BLaER1 treated with 17β-estradiol and CSF1 and Interleukin-3, amounts not matched to agents 10 nM and 100 nM (cell line): ENCODE data around the gene CYBB.
"Not testable (repeated sequence)": the region's sequence is repeated elsewhere in the genome, so short reads cannot be mapped to it uniquely, and the experiment has no call there.

Source experiments
- H3K27ac ChIP-seq, 11 experiments: shearing (Covaris generic); formaldehyde crosslinking; 2 replicates each; pipeline ENCODE4 v1.8.1; 2022
- H3K27me3 ChIP-seq, 11 experiments: shearing (Covaris generic); formaldehyde crosslinking; 2 replicates each; pipeline ENCODE4 v1.8.1; 2022
- H3K36me3 ChIP-seq, 11 experiments: shearing (Covaris generic); formaldehyde crosslinking; 2 replicates each; pipeline ENCODE4 v1.8.1; 2022
- H3K4me1 ChIP-seq, 10 experiments: shearing (Covaris generic); formaldehyde crosslinking; 2 replicates each; pipeline ENCODE4 v1.8.1; 2022
- H3K4me2 ChIP-seq, 11 experiments: shearing (Covaris generic); formaldehyde crosslinking; 2 replicates each; pipeline ENCODE4 v1.8.1; 2022
- H3K4me3 ChIP-seq, 10 experiments: shearing (Covaris generic); formaldehyde crosslinking; 2 replicates each; pipeline ENCODE4 v1.8.1; 2022
- H3K9ac ChIP-seq, 11 experiments: shearing (Covaris generic); formaldehyde crosslinking; 2 replicates each; pipeline ENCODE4 v1.8.1; 2022
- H3K9me3 ChIP-seq, 11 experiments: shearing (Covaris generic); formaldehyde crosslinking; replicated peaks in 1 of 11; 2 replicates each; pipeline ENCODE4 v1.8.1; 2022
- H4K20me1 ChIP-seq, 11 experiments: shearing (Covaris generic); formaldehyde crosslinking; 2 replicates each; pipeline ENCODE4 v1.8.1; 2022
- Cebpa-rat ChIP-seq, 11 experiments: shearing (Covaris generic); IDR thresholded peaks; 2 replicates each; pipeline ENCODE4 v1.8.1; 2022

Gene CYBB

DNA sequence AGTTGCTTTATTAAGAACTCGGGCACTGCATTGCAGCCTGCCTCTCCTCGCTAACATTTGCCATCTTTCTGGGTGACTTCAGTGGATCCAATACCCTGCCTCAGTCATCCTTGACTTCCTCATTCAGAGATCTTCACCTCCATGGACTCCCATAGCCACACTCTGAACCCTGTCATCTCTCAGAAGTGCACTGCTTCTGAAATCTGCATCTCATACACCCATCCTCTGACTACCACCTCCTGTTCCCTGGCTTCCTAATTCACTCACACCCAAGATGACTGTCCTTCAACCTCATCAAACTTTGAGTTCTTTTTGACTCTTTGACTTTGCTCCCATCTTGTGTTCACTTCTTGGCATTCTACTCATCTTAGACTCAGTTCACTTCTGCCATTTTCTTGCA lies 25.3 kb upstream of the CYBB start:
- no peaks in the 10 kb centered on the region; a peak in 4 of 22 replicates for H3K36me3 ChIP-seq
- peak overlapping the region; percentile 31 to 86 (median 80); a peak in 20 of 22 replicates for H3K9ac ChIP-seq
- peaks cover 48 to 84% (median 53%) of the 10 kb centered on the region in 10 experiments for H3K4me1 ChIP-seq
- H4K20me1 ChIP-seq: no peaks in the 10 kb centered on the region
- peak overlapping the region; percentile 77 to 94 (median 86) for H3K4me2 ChIP-seq
- peak overlapping the region in 6 of 10 experiments; percentile 2 to 38 (median 14); a peak in 7 of 20 replicates for H3K4me3 ChIP-seq
- no peaks in the 10 kb centered on the region for H3K27me3 ChIP-seq
- H3K27ac ChIP-seq: peak overlapping the region; percentile 53 to 97 (median 94); a peak in 21 of 22 replicates
- no peak for TF ChIP-seq Cebpa-rat (IDR thresholded peaks at IDR 0.05)
- peaks cover 0 to 75% (median 58%) of the 10 kb centered on the region in 11 experiments; a peak in 18 of 22 replicates for H3K9me3 ChIP-seq

DNA sequence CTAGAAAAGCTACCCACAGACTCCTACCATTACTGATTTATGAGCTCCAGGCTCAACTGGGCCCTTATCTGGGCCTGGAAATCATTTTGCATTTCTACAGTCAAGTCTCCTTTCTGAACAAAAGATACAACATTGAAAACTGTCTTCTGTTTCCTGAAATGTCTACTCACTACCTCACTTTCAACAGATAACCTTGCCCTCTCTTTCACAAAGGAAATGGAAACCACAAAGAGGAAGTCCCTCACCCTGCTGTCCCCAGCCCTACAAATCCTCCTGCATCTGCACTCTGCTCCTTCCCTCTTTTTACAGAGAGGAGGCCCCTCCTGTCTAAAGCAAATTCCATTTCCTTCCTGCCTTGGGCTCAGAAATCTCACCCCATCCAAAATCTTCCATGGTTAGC lies 24.8 kb upstream of the CYBB start:
- H3K4me3 ChIP-seq: peak overlapping the region in 3 of 10 experiments; percentile 7 to 38 (median 26); a peak in 6 of 20 replicates

DNA sequence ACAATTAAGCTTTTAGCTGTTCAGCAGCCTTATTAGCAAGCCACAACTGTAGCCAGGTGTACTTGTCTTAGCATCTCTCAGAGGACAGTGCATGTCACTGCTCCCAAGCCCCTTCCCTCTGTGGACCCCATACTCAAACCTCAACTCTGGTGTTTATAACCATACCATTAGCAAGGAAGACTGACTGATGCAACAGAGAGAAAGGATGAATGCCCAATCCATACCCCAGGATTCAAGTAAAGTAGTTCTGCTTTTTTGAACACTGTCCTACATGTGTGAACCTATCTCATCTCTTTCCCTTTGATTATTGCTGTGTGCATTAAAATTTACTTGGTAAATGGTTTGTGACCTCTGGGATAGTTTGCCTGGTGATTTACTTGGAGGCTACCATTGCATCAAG lies 22.8 kb upstream of the CYBB start:
- no peak for TF ChIP-seq Cebpa-rat (IDR thresholded peaks at IDR 0.05)
- no peaks in the 10 kb centered on the region for H4K20me1 ChIP-seq
- H3K9ac ChIP-seq: no peak overlapping the region
- H3K27ac ChIP-seq: peak overlapping the region in 10 of 11 experiments; percentile 34 to 97 (median 94); a peak in 20 of 22 replicates
- peak overlapping the region; percentile 24 to 94 (median 85); a peak in 19 of 22 replicates for H3K4me2 ChIP-seq
- peaks cover 0 to 4% (median 0%) of the 10 kb centered on the region in 11 experiments; a peak in 4 of 22 replicates for H3K36me3 ChIP-seq
- H3K9me3 ChIP-seq: peaks cover 0 to 73% (median 53%) of the 10 kb centered on the region in 11 experiments; a peak in 18 of 22 replicates
- peaks cover 48 to 95% (median 54%) of the 10 kb centered on the region in 10 experiments for H3K4me1 ChIP-seq
- no peak overlapping the region for H3K4me3 ChIP-seq
- no peaks in the 10 kb centered on the region for H3K27me3 ChIP-seq

More for the DNA sequence above, 24.8 kb upstream of the CYBB start:
- H3K9ac ChIP-seq: peak overlapping the region; percentile 31 to 86 (median 80); a peak in 20 of 22 replicates
- H4K20me1 ChIP-seq: no peaks in the 10 kb centered on the region
- H3K4me1 ChIP-seq: peaks cover 48 to 89% (median 54%) of the 10 kb centered on the region in 10 experiments
- H3K27me3 ChIP-seq: no peaks in the 10 kb centered on the region
- peaks cover 0 to 80% (median 61%) of the 10 kb centered on the region in 11 experiments; a peak in 18 of 22 replicates for H3K9me3 ChIP-seq
- 0 out of 22 replicates have a peak, but pooled peaks of 1 of the 11 experiments have one; percentile 17 for TF ChIP-seq Cebpa-rat (IDR thresholded peaks at IDR 0.05)
- H3K4me2 ChIP-seq: peak overlapping the region; percentile 77 to 94 (median 86)
- H3K27ac ChIP-seq: peak overlapping the region; percentile 53 to 97 (median 94); a peak in 21 of 22 replicates
- H3K36me3 ChIP-seq: peaks cover 0 to under 1% (median 0%) of the 10 kb centered on the region in 11 experiments; a peak in 4 of 22 replicates

DNA sequence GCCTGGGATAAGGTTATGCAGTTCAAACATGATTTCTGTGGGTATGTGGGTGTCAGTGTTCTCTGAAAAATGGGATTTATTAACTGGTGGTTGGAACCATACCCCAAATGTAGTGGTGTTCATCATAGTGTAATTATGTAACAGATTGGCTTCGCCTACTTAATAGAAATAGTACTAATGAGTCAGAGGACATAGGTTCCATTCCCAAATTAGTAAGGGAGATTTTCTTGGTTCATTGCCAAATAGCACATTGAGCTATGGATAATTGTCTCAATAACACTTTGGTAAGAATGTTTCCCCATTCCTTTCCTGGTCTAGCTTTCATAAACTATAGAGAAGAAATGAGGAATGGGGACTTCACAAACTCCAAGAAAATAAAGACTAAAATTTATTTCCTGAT lies 20.5 kb upstream of the CYBB start:
- Histone ChIP-seq H3K9me3 (peaks cover 0 to 52% (median 36%) of the 10 kb centered on the region in 11 experiments; a peak in 16 of 22 replicates), H3K36me3 (peaks cover 0 to 4% (median 0%) of the 10 kb centered on the region in 11 experiments; a peak in 3 of 22 replicates), H3K4me2 (peak overlapping the region in 4 of 11 experiments; percentile 12 to 83 (median 50); a peak in 7 of 22 replicates), H3K27me3 (no peaks in the 10 kb centered on the region), H3K4me1 (peaks cover 42 to 94% (median 46%) of the 10 kb centered on the region in 10 experiments), H3K9ac (no peak overlapping the region), H3K27ac (peak overlapping the region in 4 of 11 experiments; percentile 1 to 93 (median 22); a peak in 5 of 22 replicates), H4K20me1 (no peaks in the 10 kb centered on the region), H3K4me3 (no peak overlapping the region)
- no peak for TF ChIP-seq Cebpa-rat (IDR thresholded peaks at IDR 0.05)

GRCh38 chrX:37759878-37760418 lies 19.9 kb upstream of the CYBB start:
- Histone ChIP-seq H3K4me3 (no peak overlapping the region), H4K20me1 (no peaks in the 10 kb centered on the region), H3K9me3 (peaks cover 0 to 52% (median 36%) of the 10 kb centered on the region in 11 experiments; a peak in 16 of 22 replicates), H3K36me3 (peaks cover 0 to 4% (median 0%) of the 10 kb centered on the region in 11 experiments; a peak in 3 of 22 replicates), H3K27me3 (no peaks in the 10 kb centered on the region), H3K4me2 (peak overlapping the region in 3 of 11 experiments; percentile 39 to 83 (median 60); a peak in 5 of 22 replicates), H3K9ac (no peak overlapping the region), H3K27ac (peak overlapping the region in 3 of 11 experiments; percentile 5 to 28 (median 15); a peak in 4 of 22 replicates), H3K4me1 (peaks cover 36 to 94% (median 44%) of the 10 kb centered on the region in 10 experiments)
- TF ChIP-seq Cebpa-rat (IDR thresholded peaks at IDR 0.05): no peak

GRCh38 chrX:37763400-37763799 lies 16.5 kb upstream of the CYBB start:
- Histone ChIP-seq H3K9ac (peak overlapping the region in 5 of 11 experiments; percentile 14 to 53 (median 41); a peak in 7 of 22 replicates), H3K9me3 (peaks cover 0 to 37% (median 24%) of the 10 kb centered on the region in 11 experiments; a peak in 18 of 22 replicates), H3K36me3 (peaks cover 0 to 4% (median 0%) of the 10 kb centered on the region in 11 experiments; a peak in 2 of 22 replicates), H3K4me3 (no peak overlapping the region), H3K27ac (peak overlapping the region in 8 of 11 experiments; percentile 12 to 75 (median 54); a peak in 16 of 22 replicates), H3K27me3 (no peaks in the 10 kb centered on the region), H3K4me2 (peak overlapping the region; percentile 0 to 73 (median 41); a peak in 17 of 22 replicates), H4K20me1 (no peaks in the 10 kb centered on the region), H3K4me1 (peaks cover 20 to 92% (median 42%) of the 10 kb centered on the region in 10 experiments)
- no peak for TF ChIP-seq Cebpa-rat (IDR thresholded peaks at IDR 0.05)

GRCh38 chrX:37765507-37765906 lies 14.4 kb upstream of the CYBB start:
- Histone ChIP-seq H3K4me1 (peaks cover 20 to 76% (median 40%) of the 10 kb centered on the region in 10 experiments), H3K9me3 (peaks cover 0 to 35% (median 24%) of the 10 kb centered on the region in 11 experiments; a peak in 19 of 22 replicates), H3K9ac (peak overlapping the region in 3 of 11 experiments; percentile 4 to 35 (median 23); a peak in 6 of 22 replicates), H3K27ac (peak overlapping the region in 10 of 11 experiments; percentile 9 to 83 (median 75); a peak in 18 of 22 replicates), H3K27me3 (no peaks in the 10 kb centered on the region), H3K4me3 (no peak overlapping the region), H3K36me3 (no peaks in the 10 kb centered on the region; a peak in 1 of 22 replicates), H3K4me2 (peak overlapping the region; percentile 38 to 69 (median 53)), H4K20me1 (no peaks in the 10 kb centered on the region)
- TF ChIP-seq Cebpa-rat (IDR thresholded peaks at IDR 0.05): no peak

- Histone ChIP-seq H3K9me3 (peaks cover 0 to 32% (median 23%) of the 10 kb centered on the region in 11 experiments; a peak in 19 of 22 replicates), H4K20me1 (no peaks in the 10 kb centered on the region), H3K27ac (peak overlapping the region in 7 of 11 experiments; percentile 45 to 79 (median 77); a peak in 14 of 22 replicates), H3K9ac (peak overlapping the region in 1 of 11 experiments; percentile 10; a peak in 1 of 22 replicates), H3K4me1 (peaks cover 20 to 62% (median 40%) of the 10 kb centered on the region in 10 experiments), H3K36me3 (no peaks in the 10 kb centered on the region; a peak in 1 of 22 replicates), H3K27me3 (no peaks in the 10 kb centered on the region), H3K4me2 (peak overlapping the region in 8 of 11 experiments; percentile 11 to 68 (median 32); a peak in 14 of 22 replicates), H3K4me3 (no peak overlapping the region)
- peak in 3 of 11 experiments; percentile 19 to 50 (median 40); a peak in 3 of 22 replicates for TF ChIP-seq Cebpa-rat (IDR thresholded peaks at IDR 0.05)
Measured at GRCh38 chrX:37767430-37767829, 12.4 kb upstream of the CYBB start.

GRCh38 chrX:37768866-37769265 lies 11.0 kb upstream of the CYBB start:
- Histone ChIP-seq H3K27ac (peak overlapping the region in 2 of 11 experiments; percentile 19 to 35; a peak in 2 of 22 replicates), H3K4me1 (peaks cover 12 to 48% (median 31%) of the 10 kb centered on the region in 10 experiments), H3K9me3 (peaks cover 0 to 32% (median 23%) of the 10 kb centered on the region in 11 experiments; a peak in 19 of 22 replicates)
- H3K4me2 ChIP-seq, H4K20me1 ChIP-seq, H3K36me3 ChIP-seq, H3K9ac ChIP-seq, H3K27me3 ChIP-seq, H3K4me3 ChIP-seq: not testable (repeated sequence)
